ENCODE measurements around the gene PLEKHG3.

GRCh38 chr14:64768401-64769095 lies 64.3 kb downstream of the PLEKHG3 start:
- TF ChIP-seq CTCF (IDR thresholded peaks at IDR 0.05) (no peak), POLR2A (IDR thresholded peaks at IDR 0.05) (no peak)
